ENCODE data around the gene ANO6.
"Not testable (repeated sequence)": the region's sequence is repeated elsewhere in the genome, so short reads cannot be mapped to it uniquely, and the experiment has no call there.

DNA sequence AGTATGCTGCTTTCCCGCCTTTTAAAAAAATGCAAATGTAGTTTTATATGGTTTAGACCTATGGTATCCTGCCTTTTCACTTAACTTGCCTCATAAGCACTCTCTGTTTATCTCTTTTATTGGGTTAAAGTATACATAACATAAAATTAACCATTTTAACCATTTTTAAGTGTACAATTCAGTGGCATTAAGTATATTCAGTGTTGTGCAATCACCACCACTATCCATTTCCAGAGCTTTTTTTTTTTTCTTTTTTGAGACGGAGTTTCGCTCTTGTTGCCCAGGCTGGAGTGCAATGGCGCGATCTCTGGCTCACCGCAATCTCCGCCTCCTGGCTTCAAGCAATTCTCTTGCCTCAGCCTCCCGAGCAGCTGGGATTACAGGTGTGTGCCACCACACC lies 46.3 kb downstream of the ANO6 start:
- TF ChIP-seq, protein P1, sequence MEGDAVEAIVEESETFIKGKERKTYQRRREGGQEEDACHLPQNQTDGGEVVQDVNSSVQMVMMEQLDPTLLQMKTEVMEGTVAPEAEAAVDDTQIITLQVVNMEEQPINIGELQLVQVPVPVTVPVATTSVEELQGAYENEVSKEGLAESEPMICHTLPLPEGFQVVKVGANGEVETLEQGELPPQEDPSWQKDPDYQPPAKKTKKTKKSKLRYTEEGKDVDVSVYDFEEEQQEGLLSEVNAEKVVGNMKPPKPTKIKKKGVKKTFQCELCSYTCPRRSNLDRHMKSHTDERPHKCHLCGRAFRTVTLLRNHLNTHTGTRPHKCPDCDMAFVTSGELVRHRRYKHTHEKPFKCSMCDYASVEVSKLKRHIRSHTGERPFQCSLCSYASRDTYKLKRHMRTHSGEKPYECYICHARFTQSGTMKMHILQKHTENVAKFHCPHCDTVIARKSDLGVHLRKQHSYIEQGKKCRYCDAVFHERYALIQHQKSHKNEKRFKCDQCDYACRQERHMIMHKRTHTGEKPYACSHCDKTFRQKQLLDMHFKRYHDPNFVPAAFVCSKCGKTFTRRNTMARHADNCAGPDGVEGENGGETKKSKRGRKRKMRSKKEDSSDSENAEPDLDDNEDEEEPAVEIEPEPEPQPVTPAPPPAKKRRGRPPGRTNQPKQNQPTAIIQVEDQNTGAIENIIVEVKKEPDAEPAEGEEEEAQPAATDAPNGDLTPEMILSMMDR (IDR thresholded peaks at IDR 0.05): not testable (repeated sequence)
- TF ChIP-seq POLR2A (IDR thresholded peaks at IDR 0.05): not testable (repeated sequence)
